Activated T-cell treated with anti-CD3 and anti-CD28 coated beads, Interleukin-2, amount 50 U/mL, for 72 hours (primary cell): Measurements from ENCODE around the gene CNTNAP2. TPM values are rescaled to one million over a fixed set of nuclear protein-coding genes. Genes with fewer than 3 reads are reported as not detected.

Experiments
- ATAC-seq, 2 donors: fragments of 150-1000 bp; cut with Tn5 transposase; replicated peaks in 1 of 2; 2 replicates each; pipeline ENCODE4 v1.10.0; 2021; ENCODE audit warnings: moderate library complexity in 2 of 2, mild to moderate bottlenecking in 1 of 2
- DNase-seq, 2 donors: peaks; one replicate each; pipeline ENCODE4 v3.0.0; 2021 to 2022; ENCODE audit warnings: mixed read lengths in 1 of 2
- H3K27ac Mint-ChIP-seq: one replicate; pipeline ENCODE4 v1.8.0; 2022; ENCODE audit warnings: mild to moderate bottlenecking, moderate library complexity, mixed read lengths
- H3K27me3 Mint-ChIP-seq: one replicate; pipeline ENCODE4 v1.8.0; 2022; ENCODE audit warnings: low read depth, mixed read lengths
- H3K36me3 Mint-ChIP-seq, 2 donors: one replicate each; pipeline ENCODE4 v1.8.0; 2022; ENCODE audit warnings: mixed read lengths in 2 of 2, mild to moderate bottlenecking in 1 of 2; ENCODE audit not compliant: insufficient read depth in 2 of 2
- H3K4me1 Mint-ChIP-seq: one replicate; pipeline ENCODE4 v1.8.0; 2022; ENCODE audit warnings: low read depth, mixed read lengths
- H3K4me3 Mint-ChIP-seq, 2 donors: one replicate each; pipeline ENCODE4 v1.8.0; 2022; ENCODE audit warnings: mild to moderate bottlenecking in 2 of 2, mixed read lengths in 2 of 2, moderate library complexity in 2 of 2
- H3K9me3 Mint-ChIP-seq, 2 donors: one replicate each; pipeline ENCODE4 v1.8.0; 2022; ENCODE audit warnings: mixed read lengths in 2 of 2
- total RNA-seq, 2 donors: library from RNA; stranded (reverse); gene quantifications; one replicate each; pipeline ENCODE4 v1.2.3, GENCODE V29; 2022

The CNTNAP2 gene
- total RNA-seq, 2 donors from 2014 or later: not detected

DNA sequence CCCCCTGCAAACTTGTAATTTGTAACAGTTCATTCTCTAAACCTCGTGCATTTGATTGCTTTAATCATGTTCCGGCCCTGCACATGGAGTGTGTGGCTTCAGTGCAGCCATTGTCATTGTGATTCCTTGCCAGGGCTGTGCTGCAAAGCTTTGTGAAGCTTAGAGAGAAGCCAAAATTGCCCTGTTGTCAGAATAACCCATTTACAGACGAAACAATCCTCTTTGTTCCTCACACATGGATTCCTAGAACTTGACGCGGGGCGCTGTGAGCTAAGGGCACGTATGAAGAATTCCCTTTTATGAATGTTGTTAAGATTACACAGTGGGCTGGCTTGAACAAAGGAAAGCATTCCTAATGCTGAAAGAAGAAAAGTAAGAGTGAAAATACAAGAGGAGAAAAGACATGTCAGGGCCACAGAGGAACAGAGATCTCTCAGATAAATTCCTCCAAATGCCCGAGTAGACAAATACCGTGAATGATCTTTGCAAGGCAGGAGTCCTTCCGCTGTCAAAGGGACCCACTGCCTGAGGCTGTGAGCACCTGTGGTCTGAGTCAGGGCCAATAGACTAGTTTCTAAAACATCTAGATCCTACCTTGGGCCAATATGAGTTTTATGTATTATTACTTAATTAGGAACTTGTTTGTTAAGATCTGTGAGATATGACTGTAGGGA lies 2268.5 kb downstream of the CNTNAP2 start:
- H3K27ac Mint-ChIP-seq: no peak overlapping the region
- no peak for ATAC-seq

GRCh38 chr7:148390381-148390780 lies 2273.8 kb downstream of the CNTNAP2 start:
- no peaks in the 10 kb centered on the region for H3K4me1 Mint-ChIP-seq
- ATAC-seq (no peak), DNase-seq (no peak)
- H3K27ac Mint-ChIP-seq: no peak overlapping the region
- no peak overlapping the region for H3K4me3 Mint-ChIP-seq
- H3K27me3 Mint-ChIP-seq: peaks cover 24% of the 10 kb centered on the region
- H3K36me3 Mint-ChIP-seq: peaks cover 0 to 3% of the 10 kb centered on the region in 2 donors
- peaks cover 2 to 3% of the 10 kb centered on the region in 2 donors for H3K9me3 Mint-ChIP-seq

More for the DNA sequence above, 2268.5 kb downstream of the CNTNAP2 start:
- peaks cover 0 to 3% of the 10 kb centered on the region in 2 donors for H3K36me3 Mint-ChIP-seq
- peaks cover 2 to 3% of the 10 kb centered on the region in 2 donors for H3K9me3 Mint-ChIP-seq
- DNase-seq: no peak
- no peak overlapping the region for H3K4me3 Mint-ChIP-seq
- peaks cover 9% of the 10 kb centered on the region for H3K27me3 Mint-ChIP-seq
- H3K4me1 Mint-ChIP-seq: no peaks in the 10 kb centered on the region

DNA sequence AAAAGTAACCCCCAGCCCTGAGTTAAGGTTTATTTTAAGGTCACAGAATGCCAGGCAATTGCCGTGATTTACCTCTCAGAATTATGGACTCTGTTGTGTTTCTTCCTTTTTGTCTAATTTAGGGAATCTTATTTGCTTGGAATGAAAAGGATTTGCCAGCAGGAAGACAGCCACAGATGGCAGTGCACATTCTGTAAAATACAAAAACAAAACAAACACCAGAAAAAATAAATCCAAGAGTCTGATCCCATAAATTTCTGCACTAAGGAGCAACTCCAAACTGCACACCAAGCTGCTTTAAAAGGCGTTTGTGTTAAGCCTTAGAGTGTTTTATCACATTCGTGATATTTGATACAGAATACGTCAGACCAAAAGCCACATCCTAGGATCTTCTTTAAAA lies 2275.0 kb downstream of the CNTNAP2 start:
- ATAC-seq (no peak), DNase-seq (no peak)
- H3K27me3 Mint-ChIP-seq: peaks cover 31% of the 10 kb centered on the region
- peaks cover 2 to 3% of the 10 kb centered on the region in 2 donors for H3K9me3 Mint-ChIP-seq
- H3K36me3 Mint-ChIP-seq: peaks cover 0 to 3% of the 10 kb centered on the region in 2 donors
- no peaks in the 10 kb centered on the region for H3K4me1 Mint-ChIP-seq
- H3K4me3 Mint-ChIP-seq: no peak overlapping the region
- H3K27ac Mint-ChIP-seq: no peak overlapping the region

DNA sequence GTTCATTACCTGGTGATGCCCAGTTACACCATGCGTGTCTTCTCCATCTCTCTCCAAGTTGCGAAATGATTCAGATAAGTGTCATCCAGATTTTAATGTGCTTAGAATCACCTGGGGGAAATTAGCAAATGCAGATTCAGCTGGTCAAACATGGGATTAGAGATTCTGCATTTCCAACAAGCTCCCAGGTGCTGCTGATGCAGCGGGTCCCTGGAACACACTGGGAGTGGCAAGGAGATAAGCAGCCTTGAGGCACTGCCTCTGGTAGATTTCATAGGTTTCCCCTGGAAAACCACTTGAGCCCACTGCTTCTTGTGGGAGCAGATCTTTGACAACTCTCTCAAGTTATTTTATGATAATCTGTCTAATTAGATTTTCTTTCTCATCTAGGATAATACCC lies 2278.0 kb downstream of the CNTNAP2 start:
- peaks cover 33% of the 10 kb centered on the region for H3K27me3 Mint-ChIP-seq
- no peak overlapping the region for H3K4me3 Mint-ChIP-seq
- H3K36me3 Mint-ChIP-seq: no peaks in the 10 kb centered on the region
- H3K9me3 Mint-ChIP-seq: no peaks in the 10 kb centered on the region
- H3K27ac Mint-ChIP-seq: no peak overlapping the region
- no peak for ATAC-seq
- no peak for DNase-seq
- no peaks in the 10 kb centered on the region for H3K4me1 Mint-ChIP-seq

DNA sequence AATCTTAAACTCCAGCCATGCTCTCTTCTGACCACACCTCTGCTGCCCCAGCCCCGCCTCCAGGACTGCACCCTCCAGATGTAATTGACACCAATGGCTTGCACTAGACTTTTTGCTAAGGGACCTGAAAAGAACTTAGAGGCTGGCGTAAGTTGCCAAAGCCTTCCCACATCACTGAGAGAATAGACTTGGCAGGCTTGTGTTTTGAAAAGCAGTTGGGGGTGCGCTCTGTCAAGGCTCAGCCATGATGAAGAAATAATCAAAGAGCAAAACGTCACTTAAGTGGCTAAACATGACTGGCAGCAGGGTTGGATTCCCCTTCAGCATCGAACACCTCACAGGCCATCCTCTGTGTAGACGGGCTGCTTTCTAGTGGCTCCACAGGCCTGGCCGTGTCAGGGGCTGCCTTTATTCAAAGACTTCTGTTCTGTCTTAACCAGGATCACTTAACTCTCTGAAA lies 2278.8 kb downstream of the CNTNAP2 start:
- DNase-seq (no peak), ATAC-seq (no peak)
- H3K4me3 Mint-ChIP-seq: no peak overlapping the region
- H3K27me3 Mint-ChIP-seq: peaks cover 41% of the 10 kb centered on the region
- H3K4me1 Mint-ChIP-seq: no peaks in the 10 kb centered on the region
- no peak overlapping the region for H3K27ac Mint-ChIP-seq
- H3K9me3 Mint-ChIP-seq: no peaks in the 10 kb centered on the region
- no peaks in the 10 kb centered on the region for H3K36me3 Mint-ChIP-seq

DNA sequence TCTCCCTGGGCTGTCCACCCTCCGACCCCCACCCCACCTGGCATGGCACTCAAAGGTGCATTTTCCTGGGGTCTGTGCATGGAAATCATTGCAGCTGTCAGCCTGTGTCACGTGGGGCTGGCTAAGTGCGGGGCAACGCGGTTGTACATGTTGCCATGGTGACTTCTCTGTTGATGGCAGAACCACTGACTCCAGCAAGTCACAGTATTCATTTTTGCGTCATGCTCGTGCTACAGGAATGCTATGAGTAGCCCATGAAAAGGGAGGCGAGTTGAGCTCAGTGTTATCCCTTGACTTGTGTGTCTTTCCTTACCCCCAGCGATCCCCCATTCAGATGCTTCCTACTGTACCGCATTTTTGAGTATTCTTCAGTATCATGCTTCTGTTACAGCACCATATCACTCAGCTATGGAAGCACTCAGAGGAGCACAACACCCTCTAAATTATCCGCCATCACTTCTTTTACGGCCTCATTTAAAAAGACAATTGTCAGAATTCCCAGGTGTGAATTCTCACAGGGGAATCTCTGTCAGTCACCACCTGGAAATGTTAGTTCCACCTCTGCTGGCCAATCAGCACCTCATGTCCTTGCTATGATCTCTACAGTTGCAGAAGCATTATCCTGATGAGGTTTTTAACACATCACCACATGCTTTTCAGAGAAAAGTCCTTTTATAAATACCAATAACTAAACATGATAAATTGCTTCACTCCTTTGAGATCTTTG lies 2279.6 kb downstream of the CNTNAP2 start:
- Mint-ChIP-seq H3K27me3 (peaks cover 42% of the 10 kb centered on the region), H3K4me3 (no peak overlapping the region), H3K4me1 (no peaks in the 10 kb centered on the region), H3K9me3 (no peaks in the 10 kb centered on the region), H3K36me3 (no peaks in the 10 kb centered on the region), H3K27ac (no peak overlapping the region)
- ATAC-seq (no peak), DNase-seq (no peak)

GRCh38 chr7:148397056-148397455 lies 2280.5 kb downstream of the CNTNAP2 start:
- H3K9me3 Mint-ChIP-seq: no peaks in the 10 kb centered on the region

DNA sequence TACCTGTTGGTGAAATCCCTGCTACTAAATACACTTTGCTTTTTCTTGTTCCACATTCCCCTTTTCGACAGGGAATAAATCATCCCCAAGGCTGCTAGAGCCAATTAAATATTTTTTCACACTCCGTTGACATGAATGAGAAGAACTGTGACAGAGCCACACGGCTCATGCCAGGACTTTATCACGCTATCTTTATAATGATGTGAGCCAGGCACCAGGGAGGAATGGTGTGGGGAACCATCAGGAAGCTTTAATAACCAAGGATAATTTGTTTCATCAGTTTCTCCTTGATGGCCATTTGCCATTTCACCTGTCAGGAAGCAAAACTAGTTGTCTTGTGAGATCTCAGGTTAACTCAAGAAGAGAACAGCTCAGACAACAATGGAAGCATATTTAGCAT lies 2280.9 kb downstream of the CNTNAP2 start:
- no peak for DNase-seq
- Mint-ChIP-seq H3K36me3 (no peaks in the 10 kb centered on the region), H3K27me3 (peaks cover 42% of the 10 kb centered on the region), H3K4me3 (no peak overlapping the region), H3K4me1 (no peaks in the 10 kb centered on the region), H3K27ac (no peak overlapping the region), H3K9me3 (no peaks in the 10 kb centered on the region)
- no peak for ATAC-seq

More at GRCh38 chr7:148397056-148397455, 2280.5 kb downstream of the CNTNAP2 start:
- Mint-ChIP-seq H3K4me3 (no peak overlapping the region), H3K27ac (no peak overlapping the region), H3K36me3 (no peaks in the 10 kb centered on the region), H3K4me1 (no peaks in the 10 kb centered on the region), H3K27me3 (peaks cover 42% of the 10 kb centered on the region)
- DNase-seq (no peak), ATAC-seq (no peak)

DNA sequence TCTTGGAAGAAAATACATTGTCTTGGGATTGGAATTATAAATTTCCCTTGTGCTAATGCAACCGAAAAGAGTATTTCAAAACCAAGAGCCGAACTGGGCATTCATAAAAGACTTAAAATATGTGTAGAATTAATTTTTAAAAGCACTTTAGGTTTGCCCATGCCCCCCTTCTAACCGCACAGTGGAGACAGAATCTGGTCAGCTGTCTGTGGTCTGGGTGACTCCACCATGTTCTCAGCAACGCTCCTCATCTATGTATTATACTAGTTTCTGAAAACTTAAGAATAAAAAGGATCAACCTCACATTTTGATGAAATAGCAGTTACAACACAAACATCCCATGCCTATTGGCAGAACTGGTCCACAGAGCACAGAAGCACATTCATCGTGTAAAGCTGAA lies 2281.4 kb downstream of the CNTNAP2 start:
- H3K4me1 Mint-ChIP-seq: no peaks in the 10 kb centered on the region
- no peak for DNase-seq
- H3K4me3 Mint-ChIP-seq: no peak overlapping the region
- H3K27ac Mint-ChIP-seq: no peak overlapping the region
- no peaks in the 10 kb centered on the region for H3K36me3 Mint-ChIP-seq
- no peak for ATAC-seq
- H3K9me3 Mint-ChIP-seq: no peaks in the 10 kb centered on the region
- peaks cover 42% of the 10 kb centered on the region for H3K27me3 Mint-ChIP-seq

DNA sequence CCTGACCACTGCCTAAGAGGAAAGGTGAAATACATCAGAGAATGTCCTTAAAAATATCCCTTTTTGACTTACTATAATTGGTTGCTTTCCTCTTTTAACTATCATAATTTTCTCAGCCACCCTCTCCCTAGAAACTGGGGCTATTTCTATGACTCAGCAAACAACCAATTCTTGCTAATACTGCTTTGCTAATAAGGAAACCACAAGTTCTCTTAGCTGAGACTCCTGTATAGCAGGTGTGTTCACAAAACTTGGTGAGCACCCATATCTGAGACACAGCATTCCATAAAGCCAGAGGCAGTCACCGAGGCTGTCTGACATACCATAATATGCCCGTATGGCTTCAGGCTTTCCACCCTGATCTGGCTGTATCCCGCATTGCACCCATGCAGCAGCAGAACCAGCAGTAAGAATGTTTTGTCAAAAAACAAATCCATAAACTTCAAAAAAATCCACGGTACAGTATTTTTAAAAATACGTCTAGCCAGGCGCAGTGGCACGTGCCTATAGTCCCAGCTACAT lies 2282.3 kb downstream of the CNTNAP2 start:
- no peaks in the 10 kb centered on the region for H3K4me1 Mint-ChIP-seq
- no peak overlapping the region for H3K4me3 Mint-ChIP-seq
- DNase-seq: no peak
- no peaks in the 10 kb centered on the region for H3K36me3 Mint-ChIP-seq
- H3K9me3 Mint-ChIP-seq: no peaks in the 10 kb centered on the region
- no peak overlapping the region for H3K27ac Mint-ChIP-seq
- no peak for ATAC-seq
- peaks cover 42% of the 10 kb centered on the region for H3K27me3 Mint-ChIP-seq

DNA sequence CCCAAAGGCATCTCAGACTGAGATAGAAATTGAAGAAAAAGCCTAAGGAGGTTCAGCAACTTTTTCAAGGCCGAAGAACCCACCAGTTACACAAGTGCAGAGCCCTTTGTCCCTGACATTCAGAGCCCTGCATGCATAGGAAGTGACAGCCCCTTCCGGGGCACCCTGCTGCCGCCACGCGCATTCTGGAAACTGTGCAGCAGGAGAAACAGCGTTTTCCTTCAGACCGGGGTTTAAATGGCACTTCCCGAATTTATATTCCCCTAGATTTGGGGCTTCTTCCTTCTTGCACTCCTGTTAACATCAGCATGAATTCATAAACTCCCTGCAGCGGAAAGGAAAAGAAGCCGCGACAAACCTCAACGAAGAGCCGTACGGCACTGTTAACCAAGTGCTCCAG lies 2283.5 kb downstream of the CNTNAP2 start:
- ATAC-seq: no peak
- Mint-ChIP-seq H3K4me1 (no peaks in the 10 kb centered on the region), H3K27ac (no peak overlapping the region), H3K36me3 (no peaks in the 10 kb centered on the region), H3K9me3 (no peaks in the 10 kb centered on the region), H3K27me3 (peaks cover 38% of the 10 kb centered on the region), H3K4me3 (no peak overlapping the region)
- no peak for DNase-seq

DNA sequence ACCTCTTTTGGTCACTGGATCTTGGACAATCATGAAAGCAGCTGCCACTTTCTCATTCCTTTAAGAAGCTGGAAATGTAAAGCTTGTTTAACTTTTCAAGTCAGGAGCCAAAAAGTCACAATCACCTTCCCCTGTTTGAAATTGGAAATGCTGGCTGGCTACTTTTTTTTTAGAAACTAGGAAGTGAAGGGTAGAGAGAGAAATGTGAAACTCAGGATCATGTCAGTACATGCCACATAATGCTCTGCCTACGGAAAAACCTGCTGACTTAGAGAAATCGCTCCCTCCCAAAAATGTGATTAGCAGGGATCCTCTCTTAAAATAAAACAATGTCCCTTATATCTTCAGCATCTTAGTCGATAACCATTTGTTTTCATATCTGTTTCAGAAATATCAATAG lies 2285.6 kb downstream of the CNTNAP2 start:
- Mint-ChIP-seq H3K4me1 (no peaks in the 10 kb centered on the region), H3K36me3 (no peaks in the 10 kb centered on the region), H3K27ac (no peak overlapping the region), H3K9me3 (no peaks in the 10 kb centered on the region), H3K27me3 (peaks cover 29% of the 10 kb centered on the region), H3K4me3 (no peak overlapping the region)
- ATAC-seq: no peak
- DNase-seq: no peak

DNA sequence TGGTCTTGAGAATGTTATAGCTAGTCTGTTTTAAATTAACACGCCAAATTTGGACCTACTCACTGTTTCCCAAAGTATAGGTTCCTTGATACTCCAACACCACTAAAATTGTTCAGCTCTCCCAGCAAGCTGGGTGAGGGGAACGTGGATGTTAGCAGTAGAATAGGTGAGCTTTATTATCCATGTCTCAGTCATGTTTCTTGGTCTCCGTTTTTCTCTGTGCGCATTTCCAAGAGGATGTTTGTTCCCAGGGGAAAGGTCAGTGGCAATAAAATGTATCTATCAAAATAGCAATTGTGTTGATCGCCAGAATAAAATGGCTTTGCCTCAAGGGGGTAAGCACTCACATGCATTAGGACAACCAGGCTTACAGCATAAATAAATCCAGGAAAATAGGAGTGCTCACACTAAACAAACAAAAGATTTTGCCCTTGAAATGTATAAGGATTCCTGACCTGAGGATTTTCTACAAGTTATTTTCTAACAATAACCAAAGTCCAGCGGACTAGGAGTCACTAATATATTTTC lies 2286.9 kb downstream of the CNTNAP2 start:
- no peaks in the 10 kb centered on the region for H3K4me1 Mint-ChIP-seq
- ATAC-seq: no peak
- H3K9me3 Mint-ChIP-seq: no peaks in the 10 kb centered on the region
- no peak overlapping the region for H3K27ac Mint-ChIP-seq
- DNase-seq: no peak
- no peaks in the 10 kb centered on the region for H3K36me3 Mint-ChIP-seq
- no peak overlapping the region for H3K4me3 Mint-ChIP-seq
- H3K27me3 Mint-ChIP-seq: peaks cover 29% of the 10 kb centered on the region
